NOMO-1 (cell line): ENCODE measurements around the gene TTLL11.

Experiments
- DNase-seq, 2 experiments: peaks; one replicate each; lab custom pipeline; 2025; ENCODE audit not compliant: unreplicated experiment in 2 of 2; lab: John Stamatoyannopoulos, UW

The TTLL11 gene

GRCh38 chr9:121781701-121782464 lies 311.2 kb downstream of the TTLL11 start:
- no peak for DNase-seq

- no peak for DNase-seq
These were observed 312.0 kb downstream of the TTLL11 start for GRCh38 chr9:121781145-121781548.

- no peak for DNase-seq
These were observed 312.7 kb downstream of the TTLL11 start for GRCh38 chr9:121780177-121781040.

GRCh38 chr9:121779381-121780117 lies 313.6 kb downstream of the TTLL11 start:
- DNase-seq = no peak

GRCh38 chr9:121778252-121779225 lies 314.6 kb downstream of the TTLL11 start:
- DNase-seq = no peak

DNA sequence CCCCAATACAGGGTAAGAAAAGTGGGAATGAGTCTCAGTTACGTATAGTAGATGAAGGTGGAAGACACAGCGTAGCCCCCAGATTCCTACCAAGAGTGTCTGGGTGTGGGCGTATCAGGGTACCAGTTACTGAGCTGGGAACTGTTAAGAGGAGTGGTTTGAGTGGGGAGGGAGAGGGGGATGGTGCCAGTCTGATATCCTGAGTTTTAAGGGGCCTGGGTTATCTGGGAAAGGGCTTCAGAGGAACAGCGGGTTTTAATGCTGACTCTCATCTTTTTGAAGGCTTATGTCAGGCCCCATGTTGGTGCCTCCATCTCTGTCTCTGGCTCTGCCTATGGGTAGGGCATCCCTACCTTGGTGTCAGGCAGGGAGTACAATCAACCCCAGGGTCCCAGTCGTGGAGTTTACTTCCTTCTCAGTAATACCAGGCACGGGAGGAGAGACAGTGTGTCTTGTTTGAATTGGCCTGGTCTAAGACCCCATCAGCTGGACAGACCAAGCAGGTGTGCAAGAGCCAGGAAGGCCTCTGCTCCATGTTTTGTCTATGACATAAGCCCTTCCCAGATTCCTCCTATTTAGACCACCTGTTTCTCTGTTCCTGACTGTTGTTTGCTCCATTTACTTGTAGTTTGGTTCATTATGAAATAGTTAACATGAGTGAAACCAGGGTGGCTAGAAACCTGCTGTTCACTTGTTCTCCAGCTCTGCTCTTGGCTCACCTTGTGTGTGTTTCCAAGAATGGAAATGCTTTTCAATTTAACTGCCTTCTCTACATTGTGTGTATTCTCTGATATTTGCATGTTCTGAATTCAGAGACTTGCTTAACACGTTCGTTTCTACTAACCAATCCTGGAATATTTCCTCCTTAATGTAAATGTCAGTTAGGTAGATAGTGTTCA lies 316.1 kb downstream of the TTLL11 start:
- no peak for DNase-seq

DNA sequence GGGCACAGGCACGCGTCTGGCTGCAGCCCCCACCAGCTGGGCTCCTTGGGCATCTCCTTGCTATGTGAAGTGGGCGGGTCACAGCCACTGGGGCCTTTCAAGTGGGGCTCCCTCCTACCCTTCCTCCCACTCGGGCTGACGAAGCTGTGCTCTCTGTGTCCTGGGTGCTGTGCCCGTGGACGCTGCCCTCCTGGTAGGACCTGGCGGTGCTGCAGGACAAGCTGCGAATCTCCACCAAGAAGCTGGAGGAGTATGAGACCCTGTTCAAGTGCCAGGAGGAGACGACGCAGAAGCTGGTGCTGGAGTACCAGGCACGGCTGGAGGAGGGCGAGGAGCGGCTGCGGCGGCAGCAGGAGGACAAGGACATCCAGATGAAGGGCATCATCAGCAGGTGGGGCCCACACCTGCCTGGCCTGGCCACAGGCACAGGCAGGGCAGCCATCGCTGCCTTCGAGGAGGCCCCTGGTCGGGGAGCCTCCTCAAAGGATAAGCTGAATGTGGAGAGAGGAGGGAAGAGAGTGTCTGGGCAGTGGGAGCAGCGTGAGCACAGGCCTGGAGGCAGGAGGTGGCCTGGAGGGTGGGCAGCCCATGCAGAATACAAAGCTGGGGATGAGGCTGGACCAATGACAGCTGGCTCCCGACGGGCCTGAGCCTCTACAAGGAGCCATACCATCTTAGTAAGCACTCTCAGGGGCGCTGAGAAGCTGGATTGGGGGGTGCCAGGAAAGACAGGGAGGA lies 316.9 kb downstream of the TTLL11 start:
- no peak for DNase-seq

DNA sequence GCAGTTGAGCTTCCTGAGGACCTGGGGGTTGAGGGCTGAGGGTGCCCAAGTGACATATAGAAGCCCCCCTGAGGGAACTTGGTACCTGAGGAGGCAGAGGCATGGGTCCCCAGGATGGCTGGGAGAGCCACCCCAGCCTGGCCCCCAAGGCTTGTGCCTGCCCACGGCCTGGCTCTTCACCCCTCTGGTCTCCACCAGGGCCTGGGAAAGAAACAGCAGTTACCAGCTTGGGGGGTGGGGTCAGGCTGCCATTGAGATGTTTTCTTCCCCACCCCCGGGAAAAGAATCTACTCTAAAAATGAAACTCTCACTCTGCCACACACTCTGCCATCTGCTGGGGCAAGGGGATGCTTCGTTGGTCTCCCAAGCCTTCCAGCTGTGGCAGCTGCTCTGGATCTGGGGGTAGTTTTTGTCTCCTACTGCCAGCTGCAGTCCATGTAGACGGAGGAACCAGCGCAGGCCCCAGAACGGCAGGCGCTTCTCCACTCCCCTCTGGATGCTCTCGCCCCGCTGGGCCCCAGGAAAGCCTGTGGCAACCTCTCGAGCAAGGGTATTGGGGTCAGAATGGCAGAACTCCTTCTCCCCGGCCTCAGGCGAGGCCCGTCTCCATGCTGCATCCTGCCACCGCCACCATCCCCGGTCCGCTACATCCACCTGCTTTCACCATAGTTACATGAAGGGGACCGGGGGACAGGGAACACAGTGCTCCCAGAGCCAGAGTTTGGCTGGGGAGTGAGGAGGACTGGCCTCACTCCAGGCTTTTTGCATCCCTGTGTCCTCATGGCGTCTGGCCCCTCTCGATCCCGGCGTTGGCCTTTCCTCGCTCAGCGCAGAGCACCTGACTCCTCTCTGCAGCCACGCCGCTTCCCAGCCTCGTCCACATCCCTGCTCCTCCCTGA lies 318.1 kb downstream of the TTLL11 start:
- DNase-seq = no peak

GRCh38 chr9:121773954-121774714 lies 319.0 kb downstream of the TTLL11 start:
- DNase-seq = no peak

DNA sequence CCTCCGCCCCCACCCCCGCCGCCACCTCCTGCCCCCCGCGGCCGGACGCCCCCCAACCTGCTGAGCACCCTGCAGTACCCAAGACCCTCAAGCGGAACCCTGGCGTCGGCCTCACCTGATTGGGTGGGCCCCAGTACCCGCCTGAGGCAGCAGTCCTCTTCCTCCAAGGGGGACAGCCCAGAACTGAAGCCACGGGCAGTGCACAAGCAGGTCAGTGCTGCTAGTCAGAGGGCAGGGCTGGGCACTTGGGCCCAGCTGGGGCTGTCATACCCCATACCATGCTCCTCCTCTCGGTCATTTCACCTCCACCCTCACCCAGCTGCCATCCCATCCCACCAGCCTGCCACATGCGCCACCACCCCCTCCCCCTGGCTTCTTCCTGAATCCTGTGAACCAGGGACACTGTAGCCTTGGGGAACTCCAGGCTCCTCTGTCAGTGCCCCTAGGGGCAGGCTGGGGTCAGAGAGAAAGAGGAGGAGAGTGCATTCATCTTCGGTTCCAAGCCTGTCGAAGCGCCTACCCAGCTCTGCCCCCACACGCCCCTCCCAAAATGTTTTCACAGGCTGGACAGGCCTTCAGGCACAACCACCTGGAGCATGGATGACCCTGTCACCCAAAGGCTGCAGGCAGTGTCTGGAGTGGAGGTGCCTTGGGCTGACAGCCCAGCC lies 319.7 kb downstream of the TTLL11 start:
- DNase-seq = no peak

GRCh38 chr9:121772600-121773285 lies 320.4 kb downstream of the TTLL11 start:
- no peak for DNase-seq
